GM19463 (cell line): ENCODE measurements around the gene ROMO1.
A peak's percentile ranks its signal among the peaks of the same experiment; 100 is the strongest.
"Not testable (repeated sequence)": the region's sequence is repeated elsewhere in the genome, so short reads cannot be mapped to it uniquely, and the experiment has no call there.

Source experiments
- ATAC-seq: cut with Tn5 transposase; IDR thresholded peaks from one replicate; pipeline ENCODE4 v1.9.1; 2021; ENCODE audit warnings: mild to moderate bottlenecking, moderate library complexity; ENCODE audit not compliant: unreplicated experiment

ROMO1 gene

DNA sequence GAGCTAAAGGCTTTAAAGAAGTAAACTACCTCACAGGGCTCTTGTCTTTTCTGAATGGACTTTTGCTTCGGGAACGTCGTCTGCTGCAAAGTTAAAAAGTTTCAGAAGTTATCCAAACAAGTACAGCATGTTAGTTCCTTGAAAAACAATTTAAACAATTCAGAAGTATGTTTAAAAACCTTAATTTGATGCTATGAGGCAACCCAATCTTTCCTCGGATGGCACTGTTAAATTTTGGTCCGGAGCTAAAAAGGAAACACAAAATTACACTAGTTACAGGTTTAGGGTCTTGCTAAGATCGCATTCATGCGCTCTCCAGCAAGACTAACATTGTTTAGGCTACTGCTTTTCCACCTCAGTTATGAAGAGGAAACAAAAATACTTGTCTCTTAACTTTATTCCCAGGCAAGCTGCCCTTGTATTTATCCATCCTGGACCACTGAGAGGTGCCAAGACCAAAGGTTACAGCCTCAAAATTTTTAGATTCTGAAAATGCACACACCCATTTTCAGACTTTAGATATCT lies 30.1 kb downstream of the ROMO1 start:
- no peak for ATAC-seq

DNA sequence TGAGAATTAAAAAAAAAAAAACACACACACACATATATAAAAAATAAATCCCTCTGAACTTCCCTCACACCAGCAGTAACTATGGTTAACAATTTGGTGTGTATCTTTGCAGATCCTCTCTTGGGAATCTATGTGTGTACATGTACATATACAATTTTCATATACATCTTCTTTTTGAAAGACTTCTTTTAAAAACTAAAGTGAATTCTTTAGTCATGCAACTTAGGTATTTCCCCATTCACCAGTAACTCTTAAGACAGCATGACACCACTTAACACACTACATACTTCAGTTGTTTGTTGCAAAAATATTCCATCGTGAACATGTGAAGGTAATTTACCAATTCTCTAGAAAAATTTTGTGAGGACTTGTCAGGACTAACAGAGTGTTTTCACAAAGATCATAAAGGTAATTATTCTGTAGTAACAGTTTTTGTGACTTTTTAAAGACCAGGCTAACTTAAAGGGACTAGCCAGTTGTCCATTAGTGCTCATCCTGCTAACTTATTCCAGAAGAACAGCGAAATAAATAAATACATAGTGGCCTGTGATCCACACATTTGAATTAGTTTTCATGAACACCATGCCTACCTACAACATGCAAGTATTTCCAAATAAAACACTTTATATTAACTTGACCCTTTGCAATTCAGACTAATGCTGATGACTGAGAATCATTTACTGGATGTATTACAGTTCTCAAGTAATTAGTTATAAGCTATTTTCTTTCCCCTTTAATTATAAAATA lies 30.8 kb downstream of the ROMO1 start:
- ATAC-seq = no peak

- ATAC-seq = no peak
Observed at GRCh38 chr20:35730583-35731468, 31.6 kb downstream of the ROMO1 start.

GRCh38 chr20:35731469-35731788 lies 32.2 kb downstream of the ROMO1 start:
- ATAC-seq = no peak

DNA sequence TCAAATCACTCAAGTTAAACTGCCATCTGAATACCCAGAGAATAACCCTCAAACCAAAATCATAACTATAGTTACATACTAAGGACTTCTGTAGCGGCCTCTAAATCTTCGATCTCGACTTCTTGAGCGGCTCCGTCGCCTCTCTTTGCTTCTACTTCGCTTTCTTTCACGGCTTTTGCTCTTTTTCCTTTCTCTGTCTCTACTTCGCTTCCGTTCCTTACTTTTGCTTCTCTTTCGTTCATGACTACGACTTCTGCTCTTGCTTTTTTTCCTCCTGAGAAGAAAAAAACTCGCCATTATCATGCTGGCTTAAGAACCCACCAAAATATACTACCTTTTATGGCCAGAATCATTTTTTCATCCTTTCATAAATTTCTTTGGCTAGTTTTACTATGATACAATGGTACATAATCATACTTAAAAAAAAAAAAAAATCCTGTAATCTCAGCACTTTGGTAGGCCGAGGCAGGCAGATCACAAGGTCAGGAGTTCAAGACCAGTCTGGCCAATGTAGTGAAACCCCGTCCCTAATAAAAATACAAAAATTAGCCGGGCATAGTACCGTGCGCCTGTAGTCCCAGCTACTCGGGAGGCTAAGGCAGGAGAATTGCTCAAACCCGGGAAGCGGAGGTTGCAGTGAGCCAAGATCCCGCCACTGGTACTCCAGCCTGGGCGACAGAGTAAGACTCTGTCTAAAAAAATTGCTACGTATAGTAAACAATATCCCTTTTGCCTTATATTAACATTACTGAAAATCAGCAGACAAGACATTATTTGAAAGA lies 32.8 kb downstream of the ROMO1 start:
- ATAC-seq = no peak

- no peak for ATAC-seq
Observed at GRCh38 chr20:35732644-35732982, 33.4 kb downstream of the ROMO1 start.

DNA sequence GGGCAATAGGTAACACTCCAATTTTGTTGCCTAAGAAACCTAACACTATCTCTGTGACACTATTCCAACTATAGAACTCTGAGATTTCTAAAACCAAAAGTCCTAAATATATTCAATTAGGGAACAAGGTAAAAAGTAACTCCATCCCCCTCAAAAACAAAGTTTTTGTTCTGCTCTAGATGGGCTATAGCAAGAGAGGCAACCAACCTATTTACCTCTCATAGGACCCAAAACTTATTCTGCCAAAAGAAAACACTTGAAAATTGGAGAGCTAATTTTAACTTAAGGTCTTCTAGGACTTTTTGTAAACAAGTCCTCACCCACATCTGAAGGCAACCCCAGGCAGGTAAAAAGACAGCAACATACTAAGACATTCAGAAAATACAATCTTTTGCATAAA lies 35.2 kb downstream of the ROMO1 start:
- ATAC-seq = no peak

- no peak for ATAC-seq
Observed at GRCh38 chr20:35734777-35735649, 35.8 kb downstream of the ROMO1 start.

DNA sequence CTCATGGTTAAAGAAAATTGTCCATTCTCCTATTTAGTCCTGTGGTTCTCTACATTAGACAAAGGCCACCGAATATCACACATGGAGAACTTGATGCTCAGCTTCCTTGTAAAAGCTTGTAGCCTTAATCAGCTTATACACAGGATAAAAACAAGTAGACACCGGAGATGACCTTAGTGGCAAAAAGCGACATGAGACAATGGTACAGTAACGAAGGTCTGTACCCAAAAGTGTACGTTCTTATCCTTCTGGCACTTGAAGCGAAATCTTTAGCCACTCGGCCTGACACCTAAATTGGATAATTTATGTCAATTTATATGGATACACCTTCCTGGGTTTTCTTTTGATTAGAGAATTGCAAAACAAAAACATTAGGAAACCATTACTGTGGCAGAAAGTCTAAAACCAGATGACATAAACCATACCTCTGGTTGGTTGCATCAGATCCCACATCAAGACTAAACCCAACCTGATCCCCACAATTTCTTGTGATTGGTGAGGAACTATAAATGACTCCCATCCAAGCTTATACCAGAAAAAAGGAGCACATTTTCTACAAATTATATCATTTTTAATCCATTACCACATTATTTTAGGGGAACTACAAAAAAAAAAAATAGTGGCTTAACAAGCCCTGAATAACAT lies 36.7 kb downstream of the ROMO1 start:
- ATAC-seq = no peak

DNA sequence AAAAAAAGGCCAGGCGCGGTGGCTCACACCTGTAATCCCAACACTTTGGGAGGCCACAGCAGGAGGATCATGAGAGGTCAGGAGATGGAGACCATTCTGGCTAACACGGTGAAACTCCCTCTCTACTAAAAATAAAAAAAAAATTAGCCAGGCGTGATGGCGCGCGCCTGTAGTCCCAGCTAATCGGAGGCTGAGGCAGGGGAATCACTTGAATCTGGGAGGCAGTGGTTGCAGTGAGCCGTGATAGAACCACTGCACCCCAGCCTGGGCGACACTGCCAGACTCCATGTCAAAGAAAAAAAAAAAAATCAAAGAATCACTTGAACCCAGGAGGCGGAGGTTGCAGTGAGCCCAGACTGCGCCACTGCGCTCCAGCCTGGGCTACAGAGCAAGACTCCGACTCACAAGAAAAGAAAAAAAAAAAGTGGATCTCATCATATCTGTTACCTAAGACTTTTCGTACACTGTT lies 38.7 kb downstream of the ROMO1 start:
- no peak for ATAC-seq

- ATAC-seq = no peak
Observed at GRCh38 chr20:35738410-35739179, 39.4 kb downstream of the ROMO1 start.

- no peak for ATAC-seq
Observed at GRCh38 chr20:35739294-35740163, 40.3 kb downstream of the ROMO1 start.

GRCh38 chr20:35741892-35742740 lies 42.9 kb downstream of the ROMO1 start, which contains the start of gene RBM39:
RBM39 (minus strand) TSS chr20:35742260; CDS start chr20:35740874, 1,386 bp downstream.
- ATAC-seq = peak; percentile 85

DNA sequence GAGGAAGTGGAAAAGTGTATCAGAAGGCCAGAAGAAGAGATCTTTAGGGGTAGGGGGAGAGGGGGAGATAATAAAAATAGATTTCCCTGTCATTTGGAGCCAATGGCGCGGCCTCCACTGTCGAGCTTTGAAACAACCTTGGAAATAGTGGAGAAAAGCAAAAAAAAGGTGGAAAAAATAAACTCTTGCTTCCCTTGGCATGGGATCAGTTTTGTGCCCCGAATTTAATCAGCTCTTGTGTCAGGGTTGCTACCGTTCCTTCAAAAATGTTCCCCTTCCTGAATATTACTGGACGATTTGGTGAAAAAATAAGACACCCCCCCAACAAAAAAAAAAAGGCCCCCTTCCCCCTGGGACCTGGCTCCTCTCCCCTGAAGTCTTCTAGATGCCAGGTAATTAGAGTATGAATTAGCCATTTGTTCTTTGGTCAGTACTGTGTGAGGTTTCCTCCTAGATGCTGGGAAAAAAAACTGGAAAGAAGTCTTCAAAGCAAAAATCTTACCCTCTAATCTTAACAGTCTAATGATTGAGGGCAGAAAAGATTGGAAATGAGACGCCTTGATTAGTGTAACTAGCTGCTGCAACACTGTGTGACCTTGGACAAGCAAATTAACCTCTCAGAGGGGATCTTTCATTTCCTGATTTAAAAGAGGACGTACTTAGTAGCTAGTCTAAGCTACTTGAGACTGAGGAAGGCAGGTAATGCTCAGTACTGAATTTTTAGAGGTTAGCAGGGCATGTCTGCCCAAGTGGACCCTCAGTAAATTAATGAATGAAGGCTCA lies 43.7 kb downstream of the ROMO1 start:
- ATAC-seq = no peak

GRCh38 chr20:35743693-35744491 lies 44.7 kb downstream of the ROMO1 start:
- no peak for ATAC-seq

DNA sequence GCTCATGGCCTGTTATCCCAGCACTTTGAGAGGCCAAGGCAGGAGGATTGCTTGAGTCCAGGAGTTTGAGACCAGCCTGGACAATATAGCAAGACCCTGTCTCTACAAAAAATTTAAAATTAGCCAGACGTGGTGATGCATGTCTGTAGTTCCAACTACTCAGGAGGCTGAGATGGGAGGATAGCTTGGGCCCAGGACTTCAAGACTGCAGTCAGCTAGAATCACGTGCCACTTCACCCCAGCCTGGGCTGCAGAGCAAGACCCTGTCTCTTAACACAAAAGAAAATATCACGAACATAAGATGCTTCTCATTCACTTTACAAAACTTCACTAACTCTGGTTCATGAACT lies 45.3 kb downstream of the ROMO1 start:
- ATAC-seq = not testable (repeated sequence)
